GM19372 (cell line): ENCODE results near the gene ARHGEF11.

ENCODE experiments used
- ATAC-seq: cut with Tn5 transposase; IDR thresholded peaks from one replicate; pipeline ENCODE4 v1.9.1; 2021; ENCODE audit warnings: mild to moderate bottlenecking, low read depth, moderate library complexity; ENCODE audit not compliant: unreplicated experiment

Gene ARHGEF11

DNA sequence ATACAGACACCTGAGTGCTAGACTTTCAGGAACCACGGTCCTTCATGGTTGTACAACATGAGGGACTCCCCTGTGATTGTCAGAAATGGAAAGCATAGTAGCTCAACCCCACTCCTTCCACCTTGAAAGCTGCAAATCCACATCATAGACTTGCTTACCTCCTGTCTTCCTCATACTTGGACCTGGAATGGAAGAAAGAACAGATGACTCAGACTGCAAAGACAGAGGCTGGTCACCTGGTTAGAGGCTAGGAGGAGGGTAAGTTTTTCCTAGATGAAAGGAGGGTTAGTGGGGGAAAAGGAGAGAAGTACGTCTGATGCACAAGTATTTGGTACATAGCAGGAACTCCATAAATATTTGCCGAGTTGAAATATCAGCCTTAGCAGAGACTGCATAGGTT, 87.9 kb downstream of the ARHGEF11 start:
- ATAC-seq = no peak

DNA sequence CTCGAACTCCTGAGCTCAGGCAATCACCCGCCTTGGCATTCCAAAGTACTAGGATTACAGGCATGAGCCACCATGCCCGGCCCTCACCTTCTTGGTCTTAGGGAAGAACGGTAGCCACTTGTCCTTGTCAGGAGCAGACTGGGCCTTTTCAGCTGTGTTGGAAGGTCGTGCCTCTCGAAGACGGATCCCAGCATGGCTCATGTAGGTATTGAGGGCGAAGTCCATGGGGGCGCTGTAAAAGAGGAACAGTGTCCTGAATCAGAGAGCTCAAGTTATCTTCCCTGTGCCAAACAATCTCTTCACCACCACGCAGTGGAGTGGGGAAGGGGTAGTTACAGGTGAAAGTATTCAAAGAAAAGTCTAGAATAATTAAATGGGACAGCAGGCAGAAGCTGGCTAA, 89.2 kb downstream of the ARHGEF11 start:
- ATAC-seq = no peak

DNA sequence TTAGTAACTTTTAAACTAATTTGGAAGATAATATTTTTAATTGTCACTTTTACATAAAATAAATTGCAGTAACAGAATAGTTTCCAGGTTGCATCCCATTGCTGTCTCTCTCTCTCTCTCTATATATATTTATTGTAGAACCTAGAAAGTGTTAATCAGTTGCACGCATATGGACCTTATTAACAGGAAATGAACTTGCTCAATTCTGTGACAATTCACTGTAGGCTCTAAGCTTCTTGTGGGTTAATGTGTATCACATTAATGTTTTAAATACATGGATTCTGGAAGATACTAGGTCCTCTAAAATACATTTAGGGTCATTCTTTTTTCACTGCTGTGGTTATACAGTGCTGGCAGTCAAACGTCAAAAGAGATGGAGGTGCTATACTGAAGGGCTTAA, 92.0 kb downstream of the ARHGEF11 start:
- no peak for ATAC-seq

DNA sequence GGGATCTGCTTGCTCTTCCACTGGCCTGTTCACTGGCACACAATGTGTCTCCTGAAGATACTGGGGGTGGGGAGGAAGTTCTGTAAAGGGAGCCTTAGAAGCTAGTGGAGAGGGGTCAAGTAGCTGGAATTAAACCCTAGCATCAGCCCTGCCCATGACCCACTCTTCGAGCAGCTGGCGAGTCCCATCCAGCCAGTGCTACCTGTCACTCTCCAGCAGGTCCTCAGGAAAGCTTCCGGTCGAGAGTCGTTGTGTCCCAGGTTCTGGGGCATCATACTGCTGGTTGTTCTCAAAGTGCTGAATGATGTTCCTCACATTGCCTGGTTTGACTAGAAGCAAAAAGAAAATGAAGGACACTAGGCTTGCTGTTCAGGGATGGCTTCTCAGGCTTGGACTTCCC, 94.2 kb downstream of the ARHGEF11 start:
- ATAC-seq = no peak

DNA sequence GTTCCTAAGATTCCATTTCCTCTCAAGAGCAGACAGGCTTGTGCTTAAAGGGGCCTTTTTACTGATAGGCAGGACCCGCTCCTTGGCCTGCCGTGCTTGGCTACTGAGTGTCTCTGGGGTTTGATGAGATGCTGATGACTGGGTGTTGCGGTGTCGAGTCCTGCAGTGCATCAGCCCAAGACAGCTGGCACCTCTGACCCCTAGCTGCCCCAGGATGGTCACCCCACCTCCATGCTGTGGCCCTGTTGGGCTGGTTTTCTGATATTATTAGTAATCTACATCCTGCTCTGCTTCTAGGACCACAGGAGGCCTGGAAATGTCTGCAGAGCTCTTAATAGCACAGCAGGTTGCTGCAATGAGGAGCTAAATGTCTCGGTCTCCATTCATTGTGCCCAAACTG, 96.4 kb downstream of the ARHGEF11 start:
- no peak for ATAC-seq

DNA sequence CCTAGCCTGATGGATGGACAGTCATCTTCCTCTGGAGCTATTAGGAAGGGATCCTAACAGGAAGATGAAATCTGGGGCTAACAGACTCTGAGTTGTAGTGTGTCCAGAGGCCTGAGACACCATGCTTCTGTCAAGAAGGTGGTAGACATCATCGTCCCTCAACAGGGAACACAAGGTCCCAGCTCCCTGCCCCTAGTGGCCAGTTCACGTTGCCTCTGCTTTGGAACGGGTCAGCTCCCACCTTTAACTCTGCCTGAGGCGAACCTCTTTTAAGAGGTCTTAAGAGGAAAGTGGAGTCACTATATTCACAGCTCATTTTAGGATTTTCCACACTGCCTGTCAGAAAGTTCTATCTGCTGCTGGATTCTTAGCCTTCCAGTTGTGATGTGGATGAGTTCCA, 96.8 kb downstream of the ARHGEF11 start:
- ATAC-seq = no peak

DNA sequence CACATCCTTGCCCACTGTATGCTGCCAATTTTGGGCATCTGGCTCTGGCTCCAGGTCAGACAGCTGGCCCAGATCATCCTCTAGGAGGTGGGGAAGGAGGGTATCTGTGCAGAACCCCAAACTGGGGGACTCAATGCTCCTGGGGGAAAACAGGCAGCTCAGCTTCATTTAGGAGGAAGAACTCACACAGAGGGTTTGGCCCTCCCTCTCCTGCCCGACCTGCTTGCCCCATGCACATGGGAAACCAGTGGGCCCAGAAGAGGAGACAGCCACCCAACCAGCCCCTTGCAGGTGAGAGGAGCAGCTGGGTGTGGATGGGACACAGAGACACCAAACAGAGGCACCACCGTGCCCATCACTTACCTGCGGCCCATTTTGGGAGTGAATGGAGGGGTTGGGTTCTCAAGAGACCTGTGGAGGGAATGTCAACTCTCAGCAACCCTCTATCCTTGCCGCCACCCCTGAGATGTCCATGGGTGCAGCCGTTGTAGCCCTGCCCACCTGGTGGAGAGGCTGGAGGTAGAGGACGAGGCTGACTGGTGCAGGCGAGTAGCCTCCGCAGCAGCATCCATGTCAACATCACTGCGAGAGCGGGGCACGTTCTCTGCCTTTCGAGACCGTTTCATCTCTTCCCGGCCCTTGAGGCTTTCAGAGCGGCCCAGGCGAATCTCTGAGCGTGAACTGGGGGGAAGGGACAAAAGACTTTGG, 97.6 kb downstream of the ARHGEF11 start:
- ATAC-seq = no peak

DNA sequence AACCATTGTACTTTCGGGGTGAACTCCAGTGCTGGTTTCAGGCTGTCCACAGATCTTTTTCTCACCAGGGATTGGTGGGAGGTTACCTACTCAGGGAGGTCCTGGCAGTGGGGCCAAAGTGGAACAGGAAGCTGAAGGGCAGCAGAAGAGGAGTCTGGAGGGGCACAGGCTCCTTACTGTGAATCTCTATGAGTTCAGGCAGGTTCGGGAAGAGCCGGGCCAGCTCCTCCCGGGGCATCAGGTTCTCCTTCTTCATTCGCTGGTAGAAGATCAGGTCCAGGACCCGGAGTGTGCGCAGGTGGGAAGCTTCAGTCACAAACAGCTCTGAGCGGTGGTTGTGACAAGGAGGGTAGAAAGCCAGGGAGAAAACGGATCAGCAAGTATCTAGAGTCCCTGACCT, 98.4 kb downstream of the ARHGEF11 start:
- ATAC-seq = no peak

DNA sequence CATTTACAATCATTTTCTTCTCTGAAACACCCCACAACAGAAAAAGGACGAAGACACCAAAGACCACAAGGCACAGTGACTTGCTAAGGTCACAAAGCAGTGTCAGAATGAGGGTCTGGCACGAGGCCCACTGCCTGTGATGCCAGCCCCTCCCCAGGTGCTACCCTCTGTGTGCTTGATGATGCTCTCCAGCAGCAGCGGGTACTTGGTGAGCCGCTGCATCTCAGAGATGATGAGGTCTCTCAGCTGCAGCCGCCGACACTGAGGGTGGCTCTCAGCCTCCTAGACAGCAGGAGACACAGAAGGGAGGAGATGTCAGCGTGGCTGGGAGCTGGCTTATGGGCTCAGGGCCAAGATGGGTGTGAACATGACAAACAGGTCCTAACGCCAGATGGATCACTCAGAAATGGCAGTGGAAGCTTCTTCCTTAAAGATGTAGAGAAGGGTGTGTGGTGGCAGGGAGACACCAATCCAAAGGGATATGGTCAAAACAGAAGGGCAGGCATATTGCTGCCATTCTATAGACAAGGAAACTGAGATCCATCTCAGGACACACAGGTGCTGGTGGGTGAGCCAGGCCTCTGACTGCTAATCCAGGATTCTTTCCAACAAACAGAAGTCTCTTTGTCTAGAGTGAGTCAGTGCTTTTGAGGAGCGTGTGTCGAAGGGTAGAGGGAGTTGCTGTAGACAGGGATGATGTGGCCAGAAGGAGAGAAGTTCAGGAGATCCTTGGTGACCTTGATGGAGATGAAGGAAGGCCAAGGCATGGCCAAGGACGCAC, 99.5 kb downstream of the ARHGEF11 start:
- ATAC-seq = no peak

DNA sequence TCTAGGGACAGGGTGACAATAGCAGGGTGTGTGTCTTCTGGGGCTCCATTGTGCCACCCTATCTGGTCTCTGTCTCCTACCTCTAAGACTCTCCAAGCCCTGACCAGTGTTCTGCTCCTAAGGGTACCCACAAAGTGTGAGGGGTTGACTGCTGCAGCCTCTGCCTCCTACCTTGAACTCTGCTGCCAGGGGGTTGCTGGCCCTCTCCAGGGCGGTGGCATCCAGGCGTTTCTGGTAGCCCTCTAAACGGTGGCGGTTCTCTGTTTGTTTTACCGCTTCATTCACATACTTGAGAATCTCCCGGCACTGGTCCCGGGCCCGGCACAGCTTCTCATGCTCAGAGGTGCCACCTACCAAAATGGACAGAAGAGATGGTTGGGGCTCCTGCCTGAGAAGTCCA, 100.7 kb downstream of the ARHGEF11 start:
- no peak for ATAC-seq

DNA sequence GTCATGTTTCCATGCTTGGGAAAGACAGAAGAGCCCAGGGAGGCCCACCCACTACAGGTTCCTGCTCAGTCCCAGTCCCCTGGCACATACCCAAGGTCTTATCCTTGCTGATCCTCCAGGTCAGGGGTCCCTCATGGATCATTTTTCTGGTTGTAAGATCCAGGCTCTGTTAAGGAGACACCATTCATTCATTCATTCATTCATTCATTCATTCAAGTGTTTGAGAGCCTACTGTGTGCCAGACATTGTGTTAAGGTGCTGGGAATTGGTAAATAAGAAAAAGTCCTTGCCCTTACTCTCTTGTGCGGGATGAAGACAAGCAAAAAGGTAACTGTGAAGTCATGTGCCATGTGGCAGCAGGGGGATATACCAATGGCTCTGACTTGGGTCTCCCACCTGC, 101.3 kb downstream of the ARHGEF11 start:
- no peak for ATAC-seq

DNA sequence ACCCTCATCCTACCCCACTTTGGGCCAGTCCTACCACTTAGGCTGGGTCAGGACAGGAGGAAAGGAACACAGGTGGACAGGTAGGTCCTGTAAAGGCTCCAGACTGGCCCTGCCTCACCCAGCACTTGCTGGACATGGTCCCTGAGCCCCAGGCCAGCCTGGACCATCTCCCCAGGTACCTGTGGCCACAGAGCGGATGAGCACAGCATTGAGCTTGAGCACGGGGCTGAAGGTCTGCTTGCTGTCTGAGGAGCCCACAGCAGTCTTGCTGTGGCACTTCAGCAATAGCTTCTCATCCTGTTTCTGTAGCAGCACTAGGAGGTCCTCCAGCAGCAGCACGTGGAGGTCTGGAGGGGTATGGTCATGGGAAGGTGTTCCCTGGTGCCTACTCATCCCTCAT, 101.8 kb downstream of the ARHGEF11 start:
- ATAC-seq = no peak

DNA sequence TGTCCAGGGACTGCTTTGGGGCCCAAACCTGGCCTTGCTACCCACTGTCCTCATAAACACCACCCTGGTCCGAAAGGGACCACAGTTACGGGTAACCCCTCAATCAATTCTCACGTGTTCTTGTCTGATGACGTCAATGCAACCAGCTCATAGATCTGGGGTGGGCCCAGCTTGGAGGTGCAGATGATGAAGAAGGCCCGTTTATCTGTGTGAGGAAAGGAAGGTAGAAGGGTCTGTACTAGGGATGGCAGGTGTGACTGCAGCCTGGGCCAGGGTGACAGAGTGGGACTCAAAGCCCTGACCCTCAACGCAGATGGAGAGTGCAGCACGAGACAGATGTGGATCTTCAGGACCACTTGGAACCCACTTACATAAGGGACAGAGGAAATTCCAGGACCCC, 103.0 kb downstream of the ARHGEF11 start:
- ATAC-seq = no peak

DNA sequence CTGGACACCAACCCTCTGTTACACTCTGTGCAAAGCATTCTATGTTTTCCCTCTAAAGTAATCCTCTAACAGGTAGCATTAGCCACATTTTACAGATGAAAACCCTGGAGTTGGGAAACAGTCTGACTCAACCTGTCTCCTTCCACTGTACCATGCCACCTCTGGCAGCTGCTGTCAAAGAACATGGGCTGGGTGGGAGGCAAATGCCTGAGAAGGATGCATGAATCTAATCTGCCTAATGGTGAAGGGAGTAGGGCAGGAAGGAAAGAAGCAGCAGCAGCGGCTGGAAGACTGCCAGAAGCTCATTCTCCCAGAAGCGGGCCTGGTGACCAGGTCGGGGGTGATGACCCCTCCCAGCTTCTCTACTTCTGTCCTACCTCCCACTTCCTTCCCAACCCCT, 103.4 kb downstream of the ARHGEF11 start:
- no peak for ATAC-seq

DNA sequence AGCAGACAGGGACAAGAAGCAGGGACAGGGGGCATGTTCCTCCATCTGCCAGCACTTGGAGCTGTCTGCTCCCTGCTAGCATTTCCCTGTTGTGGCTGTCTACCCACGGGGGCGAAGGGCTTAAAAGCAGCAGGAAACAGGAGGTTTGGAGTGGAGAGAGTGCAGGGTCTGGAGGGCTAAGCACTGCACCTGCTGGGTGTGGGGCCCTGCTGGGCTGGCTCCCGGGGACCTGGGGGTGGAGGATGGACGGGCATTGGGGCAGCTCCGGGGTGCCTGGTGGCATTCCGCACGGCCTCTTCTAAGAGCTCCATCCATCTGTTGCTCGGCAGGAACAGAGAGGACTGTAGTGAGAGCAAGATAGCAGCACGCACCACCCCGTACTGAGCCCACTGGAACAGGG, 103.9 kb downstream of the ARHGEF11 start:
- no peak for ATAC-seq

DNA sequence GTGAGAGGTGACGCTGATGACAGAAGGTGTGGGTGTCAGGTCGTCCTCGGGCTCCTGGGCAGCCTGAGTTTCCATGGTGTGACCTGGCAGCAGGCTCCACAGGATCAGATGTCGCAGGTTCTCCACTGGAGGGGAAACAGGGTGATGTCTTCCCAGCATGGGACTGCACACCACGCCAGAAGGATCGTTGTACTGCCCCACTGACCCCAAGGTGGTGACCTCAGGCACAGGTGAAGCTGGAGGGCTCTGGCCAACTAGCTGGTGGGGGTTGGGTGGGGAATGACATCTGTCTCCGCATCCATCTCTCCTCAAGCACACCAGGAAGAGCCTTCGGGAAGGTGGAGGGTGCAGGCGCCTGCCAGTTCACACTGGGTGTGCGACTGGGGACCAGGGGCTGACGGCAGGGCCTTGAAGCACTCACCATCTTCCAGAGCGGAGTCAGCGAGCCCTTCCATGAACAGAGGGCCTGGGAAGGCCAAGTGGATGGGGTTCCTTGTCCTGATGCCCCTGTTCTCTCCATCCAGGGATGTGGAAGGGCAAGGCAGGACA, 105.7 kb downstream of the ARHGEF11 start:
- ATAC-seq = no peak

DNA sequence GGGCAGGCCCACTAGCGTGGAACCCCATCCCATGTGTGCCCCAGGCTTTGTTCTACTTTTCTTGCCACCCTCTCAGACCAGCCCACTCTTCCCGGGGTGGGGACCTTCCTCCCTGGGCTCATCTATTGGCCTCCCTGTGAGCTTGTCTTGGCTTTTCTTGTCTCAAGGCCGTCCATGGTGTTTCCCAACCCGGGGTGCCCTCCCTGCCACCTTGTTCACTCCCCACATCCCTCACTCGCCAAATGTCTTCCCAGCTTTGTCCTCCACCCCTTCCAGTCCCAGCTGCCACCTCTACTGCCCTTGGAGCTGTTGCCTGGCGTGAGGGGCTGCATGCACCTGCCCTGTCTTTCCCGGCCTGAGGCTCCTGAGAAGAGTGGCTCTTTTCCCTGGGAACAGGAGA, 106.7 kb downstream of the ARHGEF11 start:
- no peak for ATAC-seq

DNA sequence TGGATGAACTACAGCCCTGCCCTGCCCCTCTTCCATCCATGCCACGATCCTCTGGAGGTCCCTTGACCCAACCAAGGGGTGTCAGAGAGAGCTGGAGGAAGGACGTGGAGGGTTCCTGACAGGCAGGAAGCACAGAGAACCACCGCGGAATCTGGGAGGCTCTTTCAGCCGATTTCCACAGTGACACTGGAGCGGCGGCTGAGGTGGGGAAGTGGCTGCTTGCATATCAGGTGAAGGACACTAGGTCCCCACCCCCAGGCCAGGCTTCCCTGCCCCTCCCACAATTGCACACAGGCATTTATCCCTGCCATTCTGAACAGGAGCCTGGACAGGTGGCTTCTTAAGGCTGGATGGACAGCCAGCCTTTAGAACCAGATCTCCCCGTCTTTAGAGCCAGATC, 107.7 kb downstream of the ARHGEF11 start:
- no peak for ATAC-seq

DNA sequence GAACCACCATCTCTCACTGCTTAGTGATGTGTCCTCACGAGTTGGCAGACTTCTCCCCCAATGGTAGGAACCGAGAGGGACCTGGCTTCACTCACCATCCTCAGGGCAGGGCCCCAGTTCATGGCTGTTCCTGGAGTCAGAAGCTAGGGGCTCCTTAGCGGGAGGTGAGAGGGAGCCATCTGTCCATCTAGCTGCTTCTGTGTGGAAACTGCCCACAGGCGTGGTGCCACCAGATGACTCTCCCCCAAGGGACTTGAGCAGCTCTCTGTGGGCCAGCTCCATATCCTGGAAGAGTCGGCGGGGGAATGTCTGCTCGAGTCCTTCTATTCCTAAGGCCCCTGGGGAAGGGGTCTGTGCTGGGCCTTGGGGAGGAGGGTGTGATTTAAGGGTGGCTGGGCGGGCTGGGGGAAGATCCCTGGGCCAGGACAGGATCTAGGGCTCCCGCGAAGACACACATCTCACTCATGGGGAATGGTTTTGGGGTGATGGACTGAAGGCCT, 108.8 kb downstream of the ARHGEF11 start:
- no peak for ATAC-seq

DNA sequence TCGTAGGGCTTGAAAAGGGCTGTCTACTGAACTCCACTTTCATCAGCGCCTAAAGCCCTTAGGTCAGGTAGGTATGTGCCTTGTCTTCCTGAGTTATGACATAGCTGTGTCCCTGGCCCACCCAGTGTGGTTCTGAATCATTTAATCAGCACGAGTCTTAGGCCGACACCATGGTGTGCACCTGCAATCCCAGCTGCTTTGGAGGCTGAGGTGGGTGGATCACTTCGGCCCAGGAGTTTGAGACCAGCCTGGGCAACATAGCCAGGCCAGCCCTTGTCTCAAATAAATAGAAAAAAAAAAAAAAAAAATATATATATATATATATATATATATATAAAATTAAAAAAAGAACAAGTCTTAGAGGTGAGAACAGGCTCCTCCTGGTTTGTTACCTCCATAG, 109.4 kb downstream of the ARHGEF11 start:
- ATAC-seq = no peak

DNA sequence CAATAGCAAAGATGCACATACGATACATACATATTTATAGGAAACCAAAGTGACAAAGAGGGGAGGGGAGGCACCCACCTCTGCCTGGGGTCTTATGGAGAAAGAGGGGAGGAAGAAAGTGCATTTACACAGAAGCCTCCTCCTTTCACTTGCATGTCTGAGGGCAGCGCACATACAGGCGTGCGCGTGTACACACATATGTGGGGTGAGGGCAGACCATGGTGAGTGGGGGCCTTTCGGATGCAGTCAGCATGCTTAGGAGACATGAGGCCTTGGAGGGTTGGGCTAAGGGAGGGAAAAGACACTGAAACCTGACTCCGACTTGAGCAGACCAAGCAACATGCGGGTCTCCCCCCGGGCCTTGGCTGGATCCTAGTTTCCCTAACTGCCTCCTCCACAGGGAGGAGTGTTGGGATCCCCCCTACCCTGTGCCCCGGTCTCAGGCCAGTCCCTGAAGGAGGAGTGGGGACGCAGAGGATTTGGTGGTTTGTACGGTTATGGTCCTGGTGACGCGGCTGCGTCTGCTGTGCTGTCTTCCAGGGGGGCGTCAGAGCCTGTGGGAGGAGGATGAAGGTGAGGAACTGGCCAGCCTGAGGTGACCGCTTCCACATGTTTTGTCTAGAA, 109.9 kb downstream of the ARHGEF11 start:
- ATAC-seq = no peak
